GM21717 (cell line): ENCODE results near the gene ANKRD13A.

Experiments used
- ATAC-seq: cut with Tn5 transposase; IDR thresholded peaks from one replicate; pipeline ENCODE4 v1.9.1; 2021; ENCODE audit warnings: mild to moderate bottlenecking, moderate library complexity; ENCODE audit not compliant: unreplicated experiment

The ANKRD13A gene

DNA sequence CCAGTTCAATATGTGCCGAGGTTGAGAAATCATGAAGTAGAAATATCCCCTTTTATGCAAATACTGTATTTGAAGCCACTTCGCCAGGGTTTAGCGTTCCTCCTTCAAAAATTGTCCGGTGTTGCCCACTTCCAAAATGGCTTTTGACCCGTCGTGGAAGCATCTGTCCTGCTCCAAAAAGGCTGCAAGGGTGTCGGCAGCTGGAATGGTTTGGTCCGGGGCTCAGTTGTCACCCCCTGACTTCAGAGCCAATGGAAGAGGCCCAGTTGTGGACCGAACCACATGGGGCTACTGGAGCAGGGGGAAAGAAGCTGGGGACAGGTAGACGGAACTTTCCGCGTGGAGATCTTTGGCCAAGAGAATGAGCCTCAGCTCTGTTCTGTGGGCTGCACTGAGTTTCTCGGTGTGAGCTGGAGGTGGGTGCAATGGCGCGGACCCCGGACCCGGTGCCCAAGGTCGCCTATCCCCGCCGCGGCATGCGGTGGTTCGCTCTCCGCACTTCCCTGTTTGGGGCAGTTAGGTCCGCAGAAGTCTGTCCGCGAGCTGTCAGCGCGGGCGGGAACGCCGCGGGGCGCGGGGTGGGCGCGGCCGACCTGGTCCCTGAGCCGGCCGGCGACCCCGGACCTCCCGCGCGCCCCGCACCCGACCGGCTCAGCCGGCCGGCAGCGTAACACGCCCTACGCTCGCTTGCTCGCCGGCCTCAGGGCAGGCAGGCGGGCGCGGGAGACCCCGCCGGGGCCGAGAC, at the start of gene ANKRD13A:
Gene ANKRD13A (plus strand): TSS at position 527 of the 745 bp plus-strand sequence. CDS start 259 bp downstream, outside the sequence.
- no peak for ATAC-seq

DNA sequence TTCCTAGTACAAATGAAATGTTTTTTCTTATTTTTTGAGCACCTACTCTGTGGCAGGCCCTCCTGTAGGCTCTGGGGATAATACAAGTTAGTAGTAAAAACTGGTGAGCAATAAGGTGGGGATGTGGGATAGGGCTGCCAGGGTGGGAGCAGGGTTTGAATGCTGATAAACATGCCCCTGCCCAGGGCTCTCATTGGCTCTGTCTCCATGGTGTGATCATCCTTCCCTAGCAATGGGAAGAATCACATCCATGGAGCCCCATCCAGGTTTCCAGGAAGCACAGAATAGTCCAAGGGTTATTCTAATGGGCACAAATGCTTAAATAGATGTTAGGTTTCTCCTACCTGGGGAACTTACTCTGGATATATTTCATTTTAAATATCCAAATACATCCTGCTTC, 48.6 kb upstream of the ANKRD13A start:
- no peak for ATAC-seq

DNA sequence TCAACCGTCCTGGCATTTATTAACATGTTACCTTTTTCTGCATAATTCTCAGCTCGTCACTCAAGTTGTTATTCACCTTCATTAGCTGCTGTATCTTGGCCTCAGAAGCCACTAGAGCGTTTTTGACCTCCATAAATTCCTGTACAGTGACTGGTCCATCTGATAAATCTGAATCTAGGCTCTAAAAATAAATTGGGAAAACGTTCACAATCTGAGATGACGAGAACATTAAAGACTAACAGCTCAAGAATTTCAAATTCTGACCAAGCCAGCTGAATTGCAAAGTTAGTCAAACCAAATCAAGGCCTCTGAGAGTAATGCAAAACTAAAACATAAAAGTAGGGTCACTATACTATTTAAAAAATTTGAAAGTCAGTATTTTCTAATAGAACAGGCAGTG, 48.1 kb upstream of the ANKRD13A start:
- ATAC-seq = no peak

DNA sequence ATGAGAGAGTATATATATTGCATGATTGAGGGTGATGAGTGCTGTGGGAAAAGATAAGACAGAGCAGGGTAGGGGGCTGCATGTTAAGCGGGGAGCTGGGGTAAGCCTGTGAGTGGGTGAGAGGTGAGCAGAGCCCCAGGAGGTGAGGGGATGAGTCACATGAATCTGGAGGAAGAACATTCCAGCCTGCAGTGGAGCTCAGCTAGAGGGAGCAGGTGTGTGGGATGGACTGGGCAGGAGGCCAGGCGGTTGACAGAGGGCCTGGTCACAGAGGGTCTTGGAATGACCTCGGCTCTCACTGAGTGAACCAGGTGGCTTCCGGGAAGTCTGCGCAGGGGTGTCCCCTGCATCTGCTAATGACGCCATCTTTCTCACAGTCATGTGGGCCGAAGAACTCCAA, 47.5 kb upstream of the ANKRD13A start:
- no peak for ATAC-seq

DNA sequence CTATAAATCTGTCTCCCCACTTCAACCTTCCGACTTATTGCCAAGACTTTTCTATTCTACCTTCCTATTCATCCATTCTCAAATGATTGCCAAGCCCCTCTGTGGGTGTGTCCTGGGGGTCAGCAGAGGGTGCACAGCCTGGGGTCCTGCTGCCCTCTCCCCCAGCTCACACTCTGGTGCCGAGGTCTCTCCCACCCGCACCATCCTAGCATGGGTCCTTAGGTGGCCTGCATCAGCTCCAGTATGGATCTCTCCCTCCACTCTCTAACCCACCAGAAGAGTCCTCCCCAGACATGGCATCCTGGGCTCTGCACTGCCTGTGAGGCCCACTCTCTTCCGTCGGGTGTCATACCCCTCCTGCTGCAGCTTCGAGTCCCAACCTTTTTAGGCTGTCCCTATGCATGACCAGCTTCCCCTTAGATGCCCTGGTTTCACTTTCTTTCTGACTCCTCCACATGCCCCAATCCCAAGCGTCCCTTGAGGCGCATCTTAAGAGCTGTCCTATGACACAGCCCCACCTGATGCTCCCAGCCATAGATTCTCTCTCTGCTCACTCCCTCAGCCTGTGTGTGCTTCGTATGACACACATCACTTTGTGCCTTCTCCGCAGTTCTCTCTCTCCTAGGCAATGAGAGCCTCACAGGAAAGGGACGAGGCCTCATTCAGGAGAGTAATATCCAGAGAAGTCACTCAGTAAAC, 46.9 kb upstream of the ANKRD13A start:
- peak; percentile 73 for ATAC-seq

DNA sequence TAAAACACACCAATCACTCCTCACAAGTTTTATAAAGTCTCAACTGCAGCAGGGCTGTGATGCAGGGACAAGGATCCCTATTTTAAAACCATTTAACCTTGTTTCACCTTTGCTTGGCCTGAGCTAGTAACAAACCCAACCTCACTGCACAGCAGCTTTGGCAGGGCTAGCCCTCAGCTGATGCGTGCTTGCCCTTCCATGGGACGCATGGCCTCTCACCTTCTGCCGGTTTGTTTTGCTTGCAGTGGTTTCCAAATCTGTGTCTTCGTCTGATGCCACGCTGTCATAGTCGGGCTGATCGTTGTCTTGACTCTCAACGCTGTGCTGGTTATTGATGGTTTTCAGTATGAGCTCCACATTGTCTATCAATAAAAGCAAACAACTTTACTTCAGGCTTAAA, 46.4 kb upstream of the ANKRD13A start:
- ATAC-seq = no peak

DNA sequence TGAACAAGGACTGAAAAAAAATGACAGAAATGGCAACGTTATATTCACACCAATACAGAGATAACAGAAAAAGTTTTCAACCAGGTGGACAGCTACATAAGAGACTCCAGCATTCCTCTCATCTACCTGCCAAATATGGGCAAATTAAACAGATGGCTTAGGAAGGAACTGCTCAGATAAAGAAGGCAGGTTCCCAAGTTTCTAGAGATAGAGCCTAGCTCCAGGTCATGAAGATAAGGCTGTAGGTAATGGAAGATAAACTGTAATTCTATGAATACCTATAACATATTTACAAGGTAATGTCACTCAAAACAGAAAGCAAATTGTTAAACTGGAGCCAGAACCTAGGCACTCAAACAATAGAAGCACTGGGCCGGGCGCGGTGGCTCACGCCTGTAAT, 45.6 kb upstream of the ANKRD13A start:
- no peak for ATAC-seq

DNA sequence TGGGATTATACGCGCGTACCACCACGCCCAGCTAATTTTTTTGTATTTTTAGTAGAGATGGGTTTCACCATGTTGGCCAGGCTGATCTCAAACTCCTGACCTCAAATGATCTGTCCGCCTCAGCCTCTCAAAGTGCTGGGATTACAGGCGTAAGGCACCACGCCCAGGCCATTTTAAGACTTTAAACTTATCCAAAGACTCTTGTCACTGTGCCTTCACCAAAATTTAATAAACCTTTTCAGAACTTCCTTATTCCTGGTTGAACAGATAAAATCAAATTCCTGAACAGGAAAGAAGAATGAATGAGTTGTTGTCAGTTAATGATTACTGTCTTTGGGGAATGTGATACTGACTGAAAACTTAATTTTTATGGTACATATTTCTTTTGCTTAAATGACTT, 40.9 kb upstream of the ANKRD13A start:
- no peak for ATAC-seq

DNA sequence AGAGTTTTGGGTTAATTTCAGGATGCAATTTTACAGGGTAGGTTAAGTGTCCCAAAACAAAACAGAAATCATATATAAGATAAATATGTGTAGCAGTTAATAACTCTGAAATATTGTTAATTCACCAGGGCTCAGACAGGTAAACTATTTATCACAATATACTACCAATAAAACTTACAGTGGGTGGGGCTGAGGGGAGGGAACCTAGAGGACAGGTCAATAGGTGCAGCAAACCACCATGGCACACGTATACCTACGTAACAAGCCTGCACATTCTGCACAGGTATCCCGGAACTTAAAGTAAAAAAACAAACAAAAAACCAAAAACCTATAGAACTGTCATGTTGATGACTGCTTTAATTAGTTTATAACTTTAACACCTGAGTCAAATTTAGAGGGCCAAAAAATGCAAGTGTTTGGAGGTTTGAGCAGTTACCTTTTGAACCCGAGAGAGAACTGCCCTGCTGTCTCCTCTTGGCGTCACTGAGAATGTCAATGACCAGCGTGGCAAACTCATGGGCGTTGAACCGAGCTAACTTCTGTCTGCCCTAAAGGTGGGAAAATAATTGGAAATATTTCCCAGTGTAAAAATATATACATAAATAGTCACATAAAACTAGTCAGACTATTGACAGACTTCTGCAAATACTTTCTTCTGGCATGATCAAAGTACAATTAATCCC, 39.7 kb upstream of the ANKRD13A start:
- no peak for ATAC-seq

DNA sequence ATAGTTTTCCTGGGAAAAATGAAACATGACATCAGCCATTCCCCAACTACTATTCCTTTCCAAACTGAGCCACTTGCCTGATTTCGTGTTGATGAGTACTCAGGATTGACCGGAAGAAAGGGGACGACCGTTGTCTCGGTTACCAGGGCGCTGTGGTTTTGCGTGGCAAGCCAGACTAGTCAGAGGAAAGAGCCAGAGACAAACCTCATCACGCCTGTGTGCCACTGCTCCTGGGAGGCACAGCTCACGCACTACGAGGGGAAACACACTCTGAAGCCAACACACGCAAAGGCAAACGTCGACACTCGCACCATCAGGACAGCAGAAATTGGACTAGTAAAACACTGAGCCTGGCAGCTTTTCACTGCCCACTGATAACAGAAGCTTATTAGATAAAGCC, 38.0 kb upstream of the ANKRD13A start:
- ATAC-seq = no peak

DNA sequence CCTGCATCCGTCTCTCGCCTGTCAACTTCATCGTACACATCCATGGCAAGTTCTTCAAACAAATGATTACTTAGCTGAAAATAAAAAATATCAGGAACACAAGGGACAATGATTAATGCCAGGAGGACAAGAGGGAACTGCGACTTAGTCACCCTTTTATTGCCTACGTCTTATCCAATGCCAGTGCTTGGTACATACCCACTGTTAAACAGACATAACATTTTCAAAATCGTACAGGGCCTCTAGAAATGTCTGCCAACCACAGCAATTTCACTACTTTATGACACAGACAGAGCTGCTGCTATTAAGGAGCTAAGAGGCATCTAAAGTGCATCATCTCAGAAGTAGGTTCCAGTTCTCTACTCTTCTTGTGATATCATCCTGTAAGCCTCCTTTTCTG, 37.6 kb upstream of the ANKRD13A start:
- no peak for ATAC-seq

DNA sequence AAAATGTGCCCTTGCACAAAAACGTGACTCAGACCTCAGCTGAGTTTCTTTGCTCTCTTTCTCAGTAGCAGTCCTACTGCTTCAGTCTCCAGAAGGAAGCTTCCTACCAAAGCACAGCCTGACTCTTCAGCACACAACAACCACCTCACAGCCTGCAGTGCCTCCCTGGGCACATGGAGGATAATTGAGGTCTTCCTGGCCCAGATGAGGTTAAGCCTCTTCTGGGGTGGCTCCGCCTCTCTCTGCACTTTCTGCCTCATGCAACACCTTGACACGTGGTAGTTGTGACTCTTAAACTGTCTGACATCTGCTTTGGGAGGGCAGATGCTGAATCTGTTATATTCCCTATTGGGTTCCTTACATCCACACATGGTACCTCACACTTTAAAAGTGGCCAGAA, 36.8 kb upstream of the ANKRD13A start:
- no peak for ATAC-seq

DNA sequence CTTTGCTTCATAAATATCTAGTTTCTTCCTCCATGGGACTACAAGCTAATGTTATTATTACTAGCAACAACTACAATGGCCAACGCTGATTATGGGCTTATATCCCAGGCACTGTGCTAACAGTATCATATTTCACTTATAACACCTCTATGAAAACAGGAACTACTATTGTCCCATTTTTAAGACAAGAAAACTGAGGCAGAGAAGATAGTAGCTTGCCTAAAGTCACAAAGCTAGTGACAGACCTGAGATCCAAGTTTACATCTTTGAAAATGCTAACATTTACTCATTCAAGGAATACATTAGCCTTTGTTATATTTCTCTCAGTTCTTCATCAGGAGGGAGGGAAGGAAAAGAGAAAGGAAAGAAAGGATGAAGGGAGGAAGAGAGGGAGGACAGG, 35.9 kb upstream of the ANKRD13A start:
- ATAC-seq = no peak

DNA sequence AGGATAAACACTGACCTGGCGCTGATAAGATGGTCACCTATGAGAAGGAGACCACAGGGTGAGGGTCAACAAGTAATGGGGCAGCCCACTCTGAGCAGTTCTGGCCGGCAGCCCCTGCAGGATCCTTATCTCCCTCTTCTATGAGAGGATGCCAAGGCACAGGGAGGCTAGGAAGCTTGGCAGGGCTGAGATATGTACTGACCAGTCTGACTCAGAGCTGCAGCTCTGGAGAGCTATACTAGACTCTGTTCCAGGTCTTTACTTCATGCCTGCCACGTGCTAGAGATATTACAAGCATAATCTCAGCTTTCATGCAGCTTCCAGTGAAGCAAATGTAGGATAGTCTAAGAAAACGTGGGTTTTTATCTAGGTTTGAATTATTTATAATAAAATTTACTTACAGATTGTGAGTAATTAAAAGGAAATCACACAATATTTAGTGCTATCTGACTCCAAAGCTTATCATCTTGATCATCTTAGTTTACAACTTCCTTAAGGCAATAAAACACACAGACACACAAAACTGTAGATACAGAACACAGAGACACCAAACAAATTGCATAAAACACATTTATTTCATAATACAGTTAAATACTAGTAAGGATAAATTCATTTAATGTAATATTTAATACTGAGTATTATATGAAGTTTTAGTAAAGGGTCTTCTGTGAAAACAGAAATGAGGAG, 35.3 kb upstream of the ANKRD13A start:
- ATAC-seq = no peak

DNA sequence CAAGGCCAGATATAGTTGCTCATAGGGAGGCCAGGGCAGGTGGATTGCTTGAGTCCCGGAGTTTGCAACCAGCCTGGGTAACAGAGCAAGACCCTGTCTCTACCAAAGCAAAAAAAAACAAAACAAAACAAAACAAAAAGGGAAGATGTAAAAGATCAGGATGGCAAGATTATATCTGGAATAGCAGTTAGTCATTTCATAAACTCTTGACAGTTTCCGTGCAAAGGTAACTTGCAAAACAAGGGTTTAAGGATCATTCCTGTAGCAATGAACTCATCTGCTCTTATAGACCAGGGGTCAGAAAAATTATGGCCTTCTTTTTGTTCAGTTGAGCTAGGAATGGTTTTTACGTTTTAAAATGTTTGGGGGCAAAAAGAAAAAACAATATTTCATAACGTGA, 32.7 kb upstream of the ANKRD13A start:
- ATAC-seq = no peak

DNA sequence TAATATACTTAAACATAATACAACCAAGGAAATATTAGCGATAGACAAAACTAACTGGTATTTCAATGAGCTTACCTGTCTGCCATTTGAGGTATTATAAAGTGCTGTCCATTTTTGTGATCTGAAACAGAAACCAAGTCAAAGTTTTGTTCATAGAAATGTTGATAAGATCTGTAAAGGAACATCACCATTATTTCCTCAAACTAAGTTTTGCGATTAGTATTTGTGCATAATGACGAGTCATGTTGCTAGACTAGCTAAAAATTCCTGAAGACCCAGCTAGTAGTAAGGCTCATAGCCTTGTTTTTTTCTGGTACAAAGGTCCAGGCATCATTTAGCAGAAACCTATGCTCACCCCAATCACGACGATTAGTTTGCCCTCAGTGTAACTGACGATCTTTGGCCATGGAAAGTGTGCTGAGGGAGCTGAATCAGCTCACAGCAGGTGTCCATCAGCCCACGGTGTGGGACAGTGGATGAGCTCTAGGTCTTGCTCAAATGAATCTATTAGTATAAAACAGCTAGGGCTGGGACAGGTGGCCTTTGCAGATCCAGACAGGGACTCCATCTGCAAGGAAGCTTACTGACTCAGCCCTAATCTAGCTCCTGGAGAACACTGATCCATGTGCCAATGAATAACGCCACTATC, 31.7 kb upstream of the ANKRD13A start:
- no peak for ATAC-seq

DNA sequence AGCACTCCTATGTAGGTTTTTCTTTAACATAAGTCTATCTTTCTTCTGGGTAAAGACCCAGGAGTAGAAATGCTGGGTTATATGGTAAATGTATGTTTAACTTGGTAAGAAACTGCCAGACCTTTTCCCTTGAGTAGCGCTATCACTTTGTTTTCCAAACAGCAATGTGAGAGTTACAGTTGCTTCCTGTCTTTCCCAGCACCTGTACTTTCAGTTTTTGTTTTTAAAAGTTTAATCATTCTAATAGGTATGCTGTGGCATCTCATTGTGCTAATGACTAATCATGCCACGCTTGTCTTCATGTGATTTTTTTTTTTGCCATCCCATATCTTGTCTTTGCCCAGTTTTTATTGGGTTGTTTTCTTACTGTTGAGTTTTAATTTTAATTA, 31.2 kb upstream of the ANKRD13A start:
- no peak for ATAC-seq

DNA sequence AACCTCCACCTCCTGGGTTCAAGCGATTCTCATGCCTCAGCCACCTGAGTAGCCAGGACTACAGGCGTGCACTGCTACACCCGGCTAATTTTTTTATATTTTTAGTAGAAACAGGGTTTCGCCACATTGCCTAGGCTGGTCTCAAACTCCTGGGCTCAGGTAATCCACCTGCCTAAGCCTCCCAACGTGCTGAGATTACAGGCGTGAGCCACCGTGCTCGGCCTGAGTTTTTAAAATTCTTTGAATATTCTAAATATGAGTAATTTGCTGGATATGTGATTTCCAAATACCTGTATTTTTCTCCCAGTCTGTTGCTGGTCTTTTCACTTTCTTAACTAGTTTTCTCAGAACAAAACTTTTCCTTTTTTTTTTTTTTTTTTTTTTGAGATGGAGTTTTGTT, 30.4 kb upstream of the ANKRD13A start:
- no peak for ATAC-seq

DNA sequence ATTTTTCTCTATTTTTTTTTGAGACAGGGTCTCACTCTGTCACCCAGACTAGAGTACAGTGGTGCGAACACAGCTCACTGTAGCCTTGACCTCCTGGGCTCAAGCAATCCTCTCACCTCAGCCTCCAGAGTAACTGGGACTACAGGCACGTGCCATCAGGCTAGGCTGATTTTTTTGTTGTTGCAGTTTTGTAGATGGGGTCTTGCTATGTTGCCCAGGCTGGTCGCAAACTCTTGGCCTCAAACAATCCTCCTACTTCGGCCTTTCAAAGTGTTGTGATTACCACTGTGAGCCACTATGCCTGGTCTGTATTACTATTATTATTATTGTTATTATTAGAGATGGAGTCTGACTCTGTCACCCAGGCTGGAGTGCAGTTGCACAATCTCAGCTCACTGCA, 26.4 kb upstream of the ANKRD13A start:
- ATAC-seq = no peak

DNA sequence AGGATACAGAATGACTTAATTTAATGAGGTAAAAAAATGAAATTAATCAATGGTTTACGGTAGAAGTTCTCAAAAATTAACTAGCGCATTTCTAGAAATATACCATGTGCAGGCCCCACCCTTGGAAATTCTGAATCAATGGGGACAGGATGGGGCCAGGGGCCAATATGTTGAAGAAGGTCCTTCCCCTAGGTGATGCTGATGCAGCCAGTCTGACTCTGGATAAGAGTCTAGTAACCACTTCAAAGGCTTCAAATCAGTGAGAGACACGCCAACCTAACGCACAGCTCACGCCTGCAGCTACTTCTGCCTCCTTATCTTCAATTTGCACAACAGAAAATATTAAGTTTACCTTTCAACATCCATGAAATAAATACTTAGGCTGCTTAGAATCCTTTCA, 17.9 kb upstream of the ANKRD13A start:
- no peak for ATAC-seq

DNA sequence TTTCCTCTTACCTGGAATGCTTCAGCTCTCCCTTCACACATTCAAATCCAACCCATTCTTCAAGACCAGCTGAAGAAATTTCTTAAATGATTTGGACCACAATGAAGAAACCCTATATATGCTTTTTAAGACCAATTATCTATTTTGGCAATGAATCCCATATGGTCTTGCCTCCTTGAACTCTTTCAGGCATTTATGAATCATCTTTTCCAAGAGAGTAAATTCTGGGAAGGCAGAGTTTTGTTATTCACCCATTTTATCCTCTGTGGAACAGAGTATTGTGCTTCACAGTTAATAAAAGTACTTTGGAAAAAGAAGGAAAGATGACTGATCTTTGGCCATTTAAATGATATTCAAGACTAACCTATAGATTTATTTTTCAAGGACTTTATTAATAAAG, 17.0 kb upstream of the ANKRD13A start:
- no peak for ATAC-seq
